C4-2B (cell line): Measurements from ENCODE around the gene C16orf95.

ENCODE experiments used
- CTCF ChIP-seq: fragments of 450-650 bp; conservative IDR thresholded peaks from 2 replicates; pipeline ENCODE4 v1.5.1; 2017; ENCODE audit warnings: mild to moderate bottlenecking
- ZFX ChIP-seq: fragments of 450-650 bp; IDR thresholded peaks from 2 replicates; pipeline ENCODE4 v1.6.1; 2017

GRCh38 chr16:87328846-87329245 is 11.7 kb upstream of the C16orf95 start:
- TF ChIP-seq CTCF (no peak), ZFX (no peak)
